Endothelial cell of umbilical vein (primary cell): ENCODE results near the gene RND3. TPM values are rescaled to one million over a fixed set of nuclear protein-coding genes. Genes with fewer than 3 reads are reported as not detected.

Experiments used
- BruUV-seq: library from RNA; stranded (reverse); fragments of 400-500 nt; replicated peaks from 2 replicates; lab custom pipeline; 2021; lab: Mats Ljungman, UMichigan
- CTCF ChIA-PET: fragments of 300-600, 350-600 bp; sonication (Branson Sonifier 250); formaldehyde crosslinking; loops from one replicate; lab custom pipeline; 2021; ENCODE audit warnings: antibody characterized with exemption, inconsistent platforms; lab: Charles Lee
- POLR2A ChIA-PET: fragments of 300-600, 350-600 bp; sonication (Branson Sonifier 250); formaldehyde crosslinking; loops from one replicate; lab custom pipeline; 2021; ENCODE audit warnings: antibody characterized with exemption, inconsistent platforms; lab: Charles Lee
- DNase-seq: peaks from one replicate; pipeline ENCODE4 v3.0.0-alpha.2; 2011; ENCODE audit warnings: low read depth, low spot score
- FAIRE-seq: peaks from 2 replicates; lab custom pipeline; 2011; peaks lifted over from hg19 to GRCh38; lab: Jason Lieb, UNC
- H2AFZ ChIP-seq: 2 replicates; pipeline ENCODE4 v1.6.0; 2012; ENCODE audit warnings: low read depth, low read length, control low read depth, inconsistent platforms
- H3K27ac ChIP-seq: 2 replicates; pipeline ENCODE4 v1.5.1; 2011; ENCODE audit warnings: low read depth, mild to moderate bottlenecking, control low read depth, low read length, moderate library complexity; ENCODE audit not compliant: insufficient read depth
- H3K27me3 ChIP-seq, 2 experiments: 2 replicates each; pipeline versions ENCODE4 v1.6.0 to v1.6.1; 2011; ENCODE audit warnings: low read length in 2 of 2, mixed read lengths in 1 of 2; ENCODE audit not compliant: control insufficient read depth in 2 of 2, insufficient read depth in 2 of 2
- H3K36me3 ChIP-seq, 2 experiments: 2 replicates in 1 of 2; 3 replicates in 1 of 2; pipeline ENCODE4 v1.5.1; 2011; ENCODE audit warnings: low read length in 2 of 2, mild to moderate bottlenecking in 1 of 2, moderate library complexity in 1 of 2; ENCODE audit not compliant: control insufficient read depth in 2 of 2, insufficient read depth in 2 of 2; ENCODE audit errors: extremely low read depth in 1 of 2
- H3K4me1 ChIP-seq: 3 replicates; pipeline ENCODE4 v1.5.1; 2011; ENCODE audit warnings: mild to moderate bottlenecking, low read length; ENCODE audit not compliant: control insufficient read depth, insufficient read depth; ENCODE audit errors: extremely low read depth
- H3K4me2 ChIP-seq: 2 replicates; pipeline ENCODE4 v1.6.1; 2011; ENCODE audit warnings: low read length, control low read depth, mixed read lengths; ENCODE audit not compliant: insufficient read depth
- H3K4me3 ChIP-seq, 3 experiments: fragments of 200-600 bp in 1 of 3; sonication (generic), shearing (Covaris generic) in 1 of 3; replicated peaks in 1 of 3; 2 replicates each; pipeline ENCODE4 v1.5.1; 2011 to 2016; ENCODE audit warnings: control low read depth in 3 of 3, low read length in 3 of 3, mild to moderate bottlenecking in 2 of 3, inconsistent platforms in 1 of 3, low read depth in 1 of 3, moderate library complexity in 1 of 3; ENCODE audit not compliant: insufficient read depth in 1 of 3
- H3K79me2 ChIP-seq: 2 replicates; pipeline ENCODE4 v1.6.0; 2012; ENCODE audit warnings: low read length, inconsistent platforms; ENCODE audit not compliant: control insufficient read depth, insufficient read depth
- H3K9ac ChIP-seq: replicated peaks from 2 replicates; pipeline ENCODE3; 2011; ENCODE audit warnings: low read length, control low read depth; ENCODE audit not compliant: insufficient read depth; ENCODE audit errors: extremely low read depth
- H3K9me1 ChIP-seq: replicated peaks from 3 replicates; pipeline ENCODE4 v1.6.0; 2011; ENCODE audit warnings: mild to moderate bottlenecking, low read length; ENCODE audit not compliant: control insufficient read depth, insufficient read depth; ENCODE audit errors: extremely low read depth
- H3K9me3 ChIP-seq: replicated peaks from 2 replicates; pipeline ENCODE4 v1.5.1; 2012; ENCODE audit warnings: low read length, inconsistent platforms; ENCODE audit not compliant: control insufficient read depth, insufficient read depth
- H4K20me1 ChIP-seq: replicated peaks from 2 replicates; pipeline ENCODE3; 2011; ENCODE audit warnings: mild to moderate bottlenecking, low read length; ENCODE audit not compliant: control insufficient read depth, insufficient read depth; ENCODE audit errors: extremely low read depth
- EZH2 ChIP-seq: IDR thresholded peaks from 2 replicates; pipeline ENCODE4 v1.6.1; 2012; ENCODE audit warnings: borderline replicate concordance, low read depth, mild to moderate bottlenecking, moderate library complexity, low read length, inconsistent platforms; ENCODE audit not compliant: severe bottlenecking
- FOS ChIP-seq: IDR thresholded peaks from 2 replicates; pipeline ENCODE4 v1.6.1; 2011; ENCODE audit warnings: mild to moderate bottlenecking, low read length, moderate library complexity, borderline replicate concordance; ENCODE audit not compliant: insufficient read depth
- GATA2 ChIP-seq: IDR thresholded peaks from 2 replicates; pipeline ENCODE4 v1.7.0; 2011; ENCODE audit warnings: low read depth, mild to moderate bottlenecking, moderate library complexity, mixed read lengths, low read length; ENCODE audit not compliant: insufficient read length, insufficient read depth
- JUN ChIP-seq: IDR thresholded peaks from 2 replicates; pipeline ENCODE4 v1.6.1; 2011; ENCODE audit warnings: borderline replicate concordance, low read depth; ENCODE audit not compliant: insufficient read length, insufficient read depth
- MYC ChIP-seq: IDR thresholded peaks from one replicate; pipeline ENCODE4 v1.6.1; 2011; ENCODE audit warnings: mild to moderate bottlenecking, low read depth, low read length
- POLR2A ChIP-seq: IDR thresholded peaks from 2 replicates; pipeline ENCODE4 v1.6.1; 2012; ENCODE audit warnings: low read depth, mild to moderate bottlenecking, control low read depth, low read length
- POLR2AphosphoS5 ChIP-seq: IDR thresholded peaks from 2 replicates; pipeline ENCODE4 v1.6.1; 2012; ENCODE audit warnings: low read depth, mild to moderate bottlenecking, control low read depth, low read length, moderate library complexity; ENCODE audit not compliant: insufficient read depth
- dilution Hi-C: fragments of 300-500 bp; cut with MboI; formaldehyde crosslinking; loops from one replicate; pipeline ENCODE4 v1.15.0; 2019; ENCODE audit warnings: low sequenced_read_pairs; ENCODE audit not compliant: extremely low pct_ligation_motif_present
- intact Hi-C: fragments of 100-400 bp; cut with micrococcal nuclease; formaldehyde crosslinking; loops from one replicate; pipeline ENCODE4 v1.10.0; 2022
- polyA plus RNA-seq, 4 experiments: library from polyadenylated mRNA; depleted of rRNA in 3 of 4; stranded (reverse) in 3 of 4; unstranded in 1 of 4; fragments of >200 nt; gene quantifications; 2 replicates each; pipeline versions ENCODE4 v1.2.1 to v1.2.3, GENCODE V29; 2011 to 2012; ENCODE audit warnings: missing spikeins in 1 of 4
- total RNA-seq: library from RNA; stranded (reverse); gene quantifications from 2 replicates; pipeline ENCODE4 v1.2.3, GENCODE V29; 2021
- TF ChIP-seq, protein P1 (sequence below), 2 donors: IDR thresholded peaks; 1 replicate in 1 of 2; 2 replicates in 1 of 2; pipeline ENCODE4 v1.5.1; 2011; ENCODE audit warnings: low read length in 2 of 2, mild to moderate bottlenecking in 2 of 2, moderate library complexity in 2 of 2, control low read depth in 1 of 2, inconsistent platforms in 1 of 2, low read depth in 1 of 2; ENCODE audit not compliant: insufficient read depth in 1 of 2; ENCODE audit errors: extremely low read depth in 1 of 2
- TF ChIP-seq, protein P2 (sequence below): IDR thresholded peaks from 2 replicates; pipeline ENCODE4 v1.6.1; 2011; ENCODE audit not compliant: insufficient read depth, insufficient read length

Gene RND3
- total and polyA plus RNA-seq, 2 donors (not counting 3 experiments of a cell fraction or from before 2014, with no cell fraction given), result 53.3 to 158 TPM

DNA sequence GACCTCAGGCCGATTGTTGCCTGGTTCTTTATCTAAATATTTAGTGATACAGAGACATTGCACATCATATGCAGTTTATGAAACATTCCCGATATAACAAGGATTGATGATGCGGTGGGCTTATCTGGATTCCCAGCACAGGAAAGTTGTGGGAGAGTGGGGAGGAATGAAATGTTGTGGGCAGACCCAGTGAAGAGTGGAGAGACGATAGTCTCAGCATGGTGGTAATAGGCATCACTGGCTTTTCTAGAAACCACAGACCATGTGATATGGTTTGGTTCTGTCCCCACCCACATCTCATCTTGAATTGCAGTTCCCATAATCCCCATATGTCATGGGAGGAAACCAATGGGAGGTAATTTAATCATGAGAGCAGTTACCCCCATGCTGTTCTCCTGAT is 34.8 kb upstream of the RND3 start:
- intact Hi-C loops, result no loop called here

DNA sequence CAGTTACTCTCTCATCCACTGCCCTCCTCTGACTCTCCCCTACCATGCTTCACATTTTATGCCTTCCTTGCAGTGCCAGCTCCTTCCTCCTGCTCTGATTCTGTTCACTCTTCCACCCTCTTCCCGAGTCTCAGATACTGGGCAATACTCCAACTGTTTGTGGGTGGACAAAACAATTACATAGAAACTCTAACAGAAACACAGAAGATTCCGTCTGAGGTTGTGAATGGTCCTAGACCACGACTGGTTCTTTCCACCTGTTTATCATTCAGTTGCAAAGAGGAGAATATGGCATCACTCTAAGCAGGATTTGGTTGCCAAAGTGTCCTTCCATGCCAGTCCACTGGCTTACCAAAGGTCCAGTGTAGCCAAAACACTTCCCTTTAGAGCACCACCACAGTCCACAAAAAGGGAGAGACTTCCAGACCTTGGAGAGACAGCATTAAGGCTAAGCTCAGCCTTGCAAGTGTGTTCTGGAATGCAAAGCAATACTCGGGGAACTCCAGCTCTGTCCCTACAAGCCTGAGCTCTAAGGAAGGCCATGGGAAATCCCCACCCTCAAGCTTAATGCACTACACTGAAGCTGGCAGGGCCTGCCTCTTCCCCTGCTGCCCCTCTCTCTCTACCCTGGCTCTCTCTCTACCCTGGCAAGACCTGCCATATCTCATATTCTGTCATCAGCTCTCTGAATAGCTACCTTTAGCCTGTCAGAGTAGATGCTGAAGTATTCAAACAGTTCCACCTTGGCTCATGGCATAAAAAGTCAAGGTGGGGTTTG is 33.6 kb upstream of the RND3 start:
- Histone ChIP-seq H3K9me3 (no peaks in the 10 kb centered on the region), H3K4me3 (no peak overlapping the region), H3K4me1 (no peaks in the 10 kb centered on the region), H3K4me2 (no peak overlapping the region), H2AFZ (no peak overlapping the region), H3K27me3 (no peaks in the 10 kb centered on the region), H3K27ac (no peak overlapping the region), H3K9ac (no peak overlapping the region), H3K79me2 (no peaks in the 10 kb centered on the region), H4K20me1 (no peaks in the 10 kb centered on the region), H3K36me3 (no peaks in the 10 kb centered on the region), H3K9me1 (no peaks in the 10 kb centered on the region)
- POLR2A ChIA-PET, result no interaction called here
- intact Hi-C loops (no loop called here), dilution Hi-C loops (no loop called here)
- no peak for FAIRE-seq
- no TSS peak for BruUV-seq
- TF ChIP-seq GATA2 (no peak), POLR2AphosphoS5 (no peak), MYC (no peak), EZH2 (no peak), JUN (no peak), FOS (no peak), POLR2A (no peak)
- TF ChIP-seq, protein P1, sequence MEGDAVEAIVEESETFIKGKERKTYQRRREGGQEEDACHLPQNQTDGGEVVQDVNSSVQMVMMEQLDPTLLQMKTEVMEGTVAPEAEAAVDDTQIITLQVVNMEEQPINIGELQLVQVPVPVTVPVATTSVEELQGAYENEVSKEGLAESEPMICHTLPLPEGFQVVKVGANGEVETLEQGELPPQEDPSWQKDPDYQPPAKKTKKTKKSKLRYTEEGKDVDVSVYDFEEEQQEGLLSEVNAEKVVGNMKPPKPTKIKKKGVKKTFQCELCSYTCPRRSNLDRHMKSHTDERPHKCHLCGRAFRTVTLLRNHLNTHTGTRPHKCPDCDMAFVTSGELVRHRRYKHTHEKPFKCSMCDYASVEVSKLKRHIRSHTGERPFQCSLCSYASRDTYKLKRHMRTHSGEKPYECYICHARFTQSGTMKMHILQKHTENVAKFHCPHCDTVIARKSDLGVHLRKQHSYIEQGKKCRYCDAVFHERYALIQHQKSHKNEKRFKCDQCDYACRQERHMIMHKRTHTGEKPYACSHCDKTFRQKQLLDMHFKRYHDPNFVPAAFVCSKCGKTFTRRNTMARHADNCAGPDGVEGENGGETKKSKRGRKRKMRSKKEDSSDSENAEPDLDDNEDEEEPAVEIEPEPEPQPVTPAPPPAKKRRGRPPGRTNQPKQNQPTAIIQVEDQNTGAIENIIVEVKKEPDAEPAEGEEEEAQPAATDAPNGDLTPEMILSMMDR (IDR thresholded peaks at IDR 0.05; ENCODE audit: extremely low read depth in 1 of 2, insufficient read depth in 1 of 2, low read depth in 1 of 2, low read length in 2 of 2), result no peak
- TF ChIP-seq, protein P2, sequence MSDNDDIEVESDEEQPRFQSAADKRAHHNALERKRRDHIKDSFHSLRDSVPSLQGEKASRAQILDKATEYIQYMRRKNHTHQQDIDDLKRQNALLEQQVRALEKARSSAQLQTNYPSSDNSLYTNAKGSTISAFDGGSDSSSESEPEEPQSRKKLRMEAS, result no peak
- peak; percentile 24 for DNase-seq
- CTCF ChIA-PET, result interaction anchor here (0.9 to 1.1 kb wide), 2 partner anchors 9 to 27 kb away, joined by 3 to 5 read pairs; no protein-coding TSS in a partner anchor

More for the DNA sequence above, 34.8 kb upstream of the RND3 start:
- Histone ChIP-seq H3K4me3 (no peak overlapping the region), H3K79me2 (no peaks in the 10 kb centered on the region), H4K20me1 (no peaks in the 10 kb centered on the region), H3K27ac (no peak overlapping the region), H3K36me3 (no peaks in the 10 kb centered on the region), H3K9ac (no peak overlapping the region), H3K4me2 (no peak overlapping the region), H3K27me3 (no peaks in the 10 kb centered on the region), H3K4me1 (no peaks in the 10 kb centered on the region), H3K9me1 (no peaks in the 10 kb centered on the region), H3K9me3 (no peaks in the 10 kb centered on the region), H2AFZ (no peak overlapping the region)
- no TSS peak for BruUV-seq
- CTCF ChIA-PET, result no interaction called here
- TF ChIP-seq FOS, result no peak
- dilution Hi-C loops, result no loop called here
- DNase-seq (no peak), FAIRE-seq (no peak)
- POLR2A ChIA-PET, result no interaction called here
